H1 (cell line): Measurements from ENCODE around the gene USP36. TPM values are rescaled to one million over a fixed set of nuclear protein-coding genes. Genes with fewer than 3 reads are reported as not detected.

Experiments used
- CTCF ChIA-PET: fragments of 300-600 bp; sonication (Branson Sonifier 250); formaldehyde crosslinking; loops from one replicate; lab custom pipeline; 2021; ENCODE audit not compliant: partially characterized antibody; lab: Charles Lee
- POLR2A ChIA-PET: fragments of 300-600 bp; sonication (Branson Sonifier 250); formaldehyde crosslinking; loops from one replicate; lab custom pipeline; 2021; ENCODE audit warnings: inconsistent platforms; ENCODE audit not compliant: partially characterized antibody; lab: Charles Lee
- DNase-seq, 2 experiments: peaks; one replicate each; pipeline versions ENCODE4 v3.0.0 to v3.0.0-alpha.2; 2010 to 2022; ENCODE audit warnings: low spot score in 2 of 2, low read depth in 1 of 2, mixed read lengths in 1 of 2
- FAIRE-seq: peaks from 2 replicates; lab custom pipeline; 2011; peaks lifted over from hg19 to GRCh38; lab: Jason Lieb, UNC
- H2AFZ ChIP-seq: 2 replicates; pipeline ENCODE4 v1.8.1; 2012; ENCODE audit warnings: low read length, inconsistent platforms
- H2AK5ac ChIP-seq: 2 replicates; pipeline ENCODE4 v1.6.1; 2013; ENCODE audit warnings: low read depth, low read length
- H2BK120ac ChIP-seq: replicated peaks from 2 replicates; pipeline ENCODE3; 2013; ENCODE audit warnings: low read depth, low read length, inconsistent platforms
- H2BK12ac ChIP-seq: 2 replicates; pipeline ENCODE4 v1.6.1; 2013; ENCODE audit warnings: low read depth, low read length
- H2BK15ac ChIP-seq: 2 replicates; pipeline ENCODE4 v1.6.1; 2013; ENCODE audit warnings: low read length
- H2BK20ac ChIP-seq: 2 replicates; pipeline ENCODE4 v1.6.1; 2013; ENCODE audit warnings: low read length
- H2BK5ac ChIP-seq: 2 replicates; pipeline ENCODE4 v1.6.1; 2013; ENCODE audit warnings: low read depth, low read length
- H3K14ac ChIP-seq: 2 replicates; pipeline ENCODE4 v1.6.1; 2013; ENCODE audit warnings: inconsistent platforms; ENCODE audit not compliant: insufficient read length
- H3K18ac ChIP-seq: 2 replicates; pipeline ENCODE4 v1.6.1; 2013; ENCODE audit warnings: low read length; ENCODE audit errors: extremely low read depth
- H3K23ac ChIP-seq: 2 replicates; pipeline ENCODE4 v1.6.1; 2013; ENCODE audit warnings: inconsistent platforms; ENCODE audit not compliant: insufficient read length
- H3K23me2 ChIP-seq: 2 replicates; pipeline ENCODE4 v1.6.1; 2013; ENCODE audit warnings: low read depth, low read length
- H3K27ac ChIP-seq: 2 replicates; pipeline ENCODE4 v1.6.1; 2011; ENCODE audit warnings: low read depth, low read length, inconsistent platforms
- H3K27me3 ChIP-seq, 4 experiments: replicated peaks in 1 of 4; 1 replicate in 1 of 4; 2 replicates in 3 of 4; pipeline versions ENCODE4 v1.6.1 to v1.8.1; 2011 to 2013; ENCODE audit warnings: low read length in 3 of 4, mild to moderate bottlenecking in 3 of 4, inconsistent platforms in 2 of 4, mixed read lengths in 2 of 4, moderate library complexity in 1 of 4; ENCODE audit not compliant: control insufficient read depth in 3 of 4, insufficient read depth in 3 of 4; ENCODE audit errors: extremely low read depth in 1 of 4
- H3K36me3 ChIP-seq, 4 experiments: 2 replicates each; pipeline versions ENCODE4 v1.6.1 to v1.8.1; 2011 to 2013; ENCODE audit warnings: mild to moderate bottlenecking in 4 of 4, low read length in 3 of 4, moderate library complexity in 2 of 4, control low read depth in 1 of 4, inconsistent platforms in 1 of 4; ENCODE audit not compliant: insufficient read depth in 4 of 4, control insufficient read depth in 2 of 4
- H3K4ac ChIP-seq: replicated peaks from 2 replicates; pipeline ENCODE3; 2013; ENCODE audit warnings: low read length, low read depth, mixed read lengths, inconsistent platforms; ENCODE audit not compliant: insufficient read length
- H3K4me1 ChIP-seq, 4 experiments: replicated peaks in 1 of 4; 1 replicate in 1 of 4; 2 replicates in 3 of 4; pipeline versions ENCODE4 v1.6.1 to v1.8.1; 2011 to 2013; ENCODE audit warnings: low read length in 3 of 4, inconsistent platforms in 2 of 4, mixed read lengths in 1 of 4; ENCODE audit not compliant: insufficient read depth in 4 of 4, control insufficient read depth in 3 of 4
- H3K4me2 ChIP-seq, 2 experiments: 2 replicates each; pipeline versions ENCODE4 v1.6.1 to v1.8.1; 2011 to 2013; ENCODE audit warnings: low read depth in 2 of 2, low read length in 2 of 2, control low read depth in 1 of 2, inconsistent platforms in 1 of 2, mild to moderate bottlenecking in 1 of 2; ENCODE audit not compliant: insufficient read depth in 1 of 2
- H3K4me3 ChIP-seq, 4 experiments: fragments of 200-600, 300-600 bp in 1 of 4; sonication (generic), shearing (Covaris generic), sonication (Bioruptor Twin) in 1 of 4; 2 replicates each; pipeline versions ENCODE4 v1.5.1 to v1.8.1; 2011 to 2016; ENCODE audit warnings: low read length in 4 of 4, low read depth in 3 of 4, control low read depth in 2 of 4, inconsistent platforms in 2 of 4, mild to moderate bottlenecking in 2 of 4, mixed read lengths in 1 of 4, moderate library complexity in 1 of 4; ENCODE audit not compliant: insufficient read depth in 2 of 4; ENCODE audit errors: extremely low read depth in 1 of 4
- H3K56ac ChIP-seq: replicated peaks from 2 replicates; pipeline ENCODE3; 2013; ENCODE audit warnings: low read depth, mild to moderate bottlenecking, mixed read lengths, low read length, inconsistent platforms; ENCODE audit not compliant: insufficient read length
- H3K79me1 ChIP-seq: 2 replicates; pipeline ENCODE4 v1.6.1; 2013; ENCODE audit warnings: low read depth, low read length, control low read depth
- H3K79me2 ChIP-seq, 2 experiments: 2 replicates each; pipeline versions ENCODE4 v1.6.1 to v1.8.1; 2012 to 2013; ENCODE audit warnings: low read length in 2 of 2, mild to moderate bottlenecking in 2 of 2, inconsistent platforms in 1 of 2; ENCODE audit not compliant: insufficient read depth in 2 of 2, control insufficient read depth in 1 of 2
- H3K9ac ChIP-seq, 4 experiments: replicated peaks in 1 of 4; 1 replicate in 1 of 4; 2 replicates in 3 of 4; pipeline versions ENCODE4 v1.6.1 to v1.8.1; 2011 to 2013; ENCODE audit warnings: low read depth in 3 of 4, low read length in 3 of 4, control low read depth in 2 of 4, mild to moderate bottlenecking in 2 of 4, moderate library complexity in 2 of 4, inconsistent platforms in 1 of 4; ENCODE audit errors: extremely low read depth in 1 of 4
- H3K9me3 ChIP-seq, 2 experiments: 2 replicates each; pipeline versions ENCODE4 v1.6.1 to v1.8.1; 2012 to 2013; ENCODE audit warnings: mild to moderate bottlenecking in 2 of 2, moderate library complexity in 2 of 2, control low read depth in 1 of 2, inconsistent platforms in 1 of 2, low read depth in 1 of 2, low read length in 1 of 2, mixed read lengths in 1 of 2; ENCODE audit not compliant: insufficient read depth in 2 of 2
- H4K20me1 ChIP-seq, 2 experiments: replicated peaks in 1 of 2; 2 replicates each; pipeline versions ENCODE3 to v1.8.1; 2011 to 2013; ENCODE audit warnings: inconsistent platforms in 2 of 2, low read length in 2 of 2, mild to moderate bottlenecking in 1 of 2; ENCODE audit not compliant: insufficient read depth in 2 of 2, control insufficient read depth in 1 of 2
- H4K5ac ChIP-seq: 2 replicates; pipeline ENCODE4 v1.6.1; 2013; ENCODE audit warnings: low read length, low read depth, mixed read lengths, inconsistent platforms; ENCODE audit not compliant: insufficient read length
- H4K8ac ChIP-seq: 2 replicates; pipeline ENCODE4 v1.8.0; 2013; ENCODE audit warnings: mild to moderate bottlenecking, moderate library complexity, low read length, inconsistent platforms; ENCODE audit not compliant: insufficient read depth; ENCODE audit errors: extremely low read depth
- H4K91ac ChIP-seq: replicated peaks from 2 replicates; pipeline ENCODE3; 2013; ENCODE audit warnings: low read length, mixed read lengths, inconsistent platforms; ENCODE audit not compliant: insufficient read length
- BACH1 ChIP-seq: IDR thresholded peaks from 2 replicates; pipeline ENCODE4 v1.6.1; 2012; ENCODE audit warnings: low read length, improper control_type of control experiment
- CTBP2 ChIP-seq: IDR thresholded peaks from 2 replicates; pipeline ENCODE4 v1.7.0; 2011; ENCODE audit warnings: borderline replicate concordance, mild to moderate bottlenecking, moderate library complexity, mixed read lengths, low read length; ENCODE audit not compliant: insufficient read depth, insufficient read length
- E2F6 ChIP-seq: IDR thresholded peaks from 2 replicates; pipeline ENCODE4 v1.6.1; 2012; ENCODE audit warnings: inconsistent platforms
- EGR1 ChIP-seq: IDR thresholded peaks from 2 replicates; pipeline ENCODE4 v1.6.1; 2011; ENCODE audit warnings: low read depth, low read length, borderline replicate concordance
- PHF8 ChIP-seq: fragments of 200-600 bp; sonication (generic); conservative IDR thresholded peaks from 2 replicates; pipeline ENCODE4 v1.7.1; 2012; ENCODE audit warnings: low read depth, mild to moderate bottlenecking, inconsistent platforms, low read length, moderate library complexity
- POU5F1 ChIP-seq: IDR thresholded peaks from 2 replicates; pipeline ENCODE4 v1.6.1; 2011; ENCODE audit warnings: low read depth, mild to moderate bottlenecking, low read length, moderate library complexity
- SAP30 ChIP-seq: fragments of 300-600 bp; sonication (generic); IDR thresholded peaks from 2 replicates; pipeline ENCODE4 v1.7.1; 2012; ENCODE audit warnings: low read length, moderate library complexity, mild to moderate bottlenecking, inconsistent platforms; ENCODE audit not compliant: insufficient read depth, insufficient replicate concordance
- SIRT6 ChIP-seq: IDR thresholded peaks from one replicate; pipeline ENCODE4 v1.7.1; 2012; ENCODE audit warnings: low read length, inconsistent platforms
- SIX5 ChIP-seq: IDR thresholded peaks from 2 replicates; pipeline ENCODE4 v1.6.1; 2011; ENCODE audit warnings: mild to moderate bottlenecking, low read depth, low read length
- SRF ChIP-seq: IDR thresholded peaks from 2 replicates; pipeline ENCODE4 v1.6.1; 2011; ENCODE audit warnings: mild to moderate bottlenecking, low read depth, low read length, moderate library complexity
- SUZ12 ChIP-seq: fragments of 200-600 bp; sonication (generic); IDR thresholded peaks from 2 replicates; pipeline ENCODE4 v1.6.1; 2012; ENCODE audit warnings: mild to moderate bottlenecking, inconsistent platforms, low read length, moderate library complexity, mixed read lengths
- TBP ChIP-seq: IDR thresholded peaks from 2 replicates; pipeline ENCODE4 v1.6.1; 2011; ENCODE audit warnings: low read depth, low read length, improper control_type of control experiment
- TCF12 ChIP-seq: IDR thresholded peaks from 2 replicates; pipeline ENCODE4 v1.6.1; 2011; ENCODE audit warnings: low read depth, mild to moderate bottlenecking, low read length
- WGBS, 2 experiments: shearing (Covaris generic) in 1 of 2; methylation state at CpG; one replicate each; pipeline versions ENCODE4 v1.1.6 to v1.1.7; 2013 to 2015; ENCODE audit warnings: low lambda C conversion rate in 2 of 2, mixed read lengths in 2 of 2, inconsistent platforms in 1 of 2, low coverage in 1 of 2, missing lambda C conversion rate in 1 of 2; ENCODE audit not compliant: insufficient replicate concordance in 2 of 2, insufficient coverage in 1 of 2, insufficient read length in 1 of 2; ENCODE audit errors: extremely low coverage in 1 of 2, missing lambda C conversion rate in 1 of 2; 5-methylcytosine and 5-hydroxymethylcytosine counted together
- polyA plus RNA-seq, 7 experiments: library from polyadenylated mRNA; depleted of rRNA in 3 of 7; stranded (reverse) in 5 of 7; unstranded in 2 of 7; fragments of >200 nt in 5 of 7; fragments of 200-250 nt in 2 of 7; gene quantifications; 1 replicate in 5 of 7; 2 replicates in 1 of 7; 4 replicates in 1 of 7; pipeline versions ENCODE4 v1.2.1 to v1.2.3, GENCODE V29; 2011 to 2013; ENCODE audit warnings: missing spikeins in 2 of 7, mixed read lengths in 2 of 7
- total RNA-seq: library from RNA; stranded (reverse); fragmentation: NEBNext Ultra II Directional; extraction: Animal tissue kit (Norgen Biotek cat#: 25700); gene quantifications from 2 replicates; pipeline ENCODE4 v1.2.1, GENCODE V29; 2021

Gene USP36
- total and polyA plus RNA-seq, 2 of the 8 experiments (the other 6 are each of a cell fraction or from before 2014, with no cell fraction given): 40.7 to 67.7 TPM

- H2BK15ac ChIP-seq: no peak overlapping the region
- no peak overlapping the region for H3K27ac ChIP-seq
- no peak overlapping the region for H2BK5ac ChIP-seq
- no peak overlapping the region for H3K23ac ChIP-seq
- H3K9ac ChIP-seq: no peak overlapping the region
- WGBS, 2 experiments: 95% methylated on average over 11 of the region's 11 CpGs; no CpG with 5 or more reads in 1 of the 2 experiments
- no peak overlapping the region for H3K14ac ChIP-seq
- POLR2A ChIA-PET: interaction anchor here (0.7 to 3.5 kb wide), 3 partner anchors 22 to 32 kb away, joined by 3 to 14 read pairs (median 5); no protein-coding TSS in a partner anchor
- no peaks in the 10 kb centered on the region for H3K23me2 ChIP-seq
- H2BK120ac ChIP-seq: no peak overlapping the region
- no peak overlapping the region for H2BK12ac ChIP-seq
- peaks cover 29 to 73% (median 50%) of the 10 kb centered on the region in 4 experiments for H3K36me3 ChIP-seq
- H4K5ac ChIP-seq: no peak overlapping the region
- H3K79me2 ChIP-seq: no peaks in the 10 kb centered on the region
- no peak overlapping the region for H4K91ac ChIP-seq
- H2AFZ ChIP-seq: no peak overlapping the region
- no peak overlapping the region for H3K56ac ChIP-seq
- H3K4me1 ChIP-seq: no peaks in the 10 kb centered on the region
- no peaks in the 10 kb centered on the region; a peak in 1 of 7 replicates for H3K27me3 ChIP-seq
- H4K20me1 ChIP-seq: peaks cover 13 to 14% of the 10 kb centered on the region in 2 experiments
- H4K8ac ChIP-seq: no peak overlapping the region; the same call in 1 of the 2 replicates
- H2BK20ac ChIP-seq: no peak overlapping the region
- CTCF ChIA-PET: interaction anchor here (0.6 to 0.7 kb wide), 2 partner anchors 23 to 50 kb away, joined by 3 read pairs; no protein-coding TSS in a partner anchor
- no peak overlapping the region for H3K4me3 ChIP-seq
- H3K9me3 ChIP-seq: no peaks in the 10 kb centered on the region
- FAIRE-seq: no peak
- no peak overlapping the region for H3K4ac ChIP-seq
- H3K4me2 ChIP-seq: no peak overlapping the region
- H2AK5ac ChIP-seq: no peak overlapping the region
- no peak for DNase-seq
- peaks cover 6% of the 10 kb centered on the region; the same call in 1 of the 2 replicates for H3K79me1 ChIP-seq
- no peak overlapping the region for H3K18ac ChIP-seq
- no peak for TF ChIP-seq BACH1
- no peak for TF ChIP-seq POU5F1
- no peak for TF ChIP-seq SIX5
- no peak for TF ChIP-seq TCF12
- TF ChIP-seq CTBP2: no peak
- no peak for TF ChIP-seq SIRT6
- no peak for TF ChIP-seq SRF
- no peak for TF ChIP-seq EGR1
- TF ChIP-seq SUZ12: no peak
- no peak for TF ChIP-seq PHF8
- no peak for TF ChIP-seq TBP
- no peak for TF ChIP-seq E2F6
- TF ChIP-seq SAP30: no peak
These were observed 35.8 kb downstream of the USP36 start for GRCh38 chr17:78804777-78805176.
